Keratinocyte (primary cell): ENCODE data around the gene SNAP25. TPM values are rescaled to one million over a fixed set of nuclear protein-coding genes. Genes with fewer than 3 reads are reported as not detected.

ENCODE experiments used
- DNase-seq: peaks from one replicate; pipeline ENCODE4 v3.0.0-alpha.2; 2011; ENCODE audit warnings: low read depth, missing footprints, low spot score
- FAIRE-seq: peaks from 2 replicates; lab custom pipeline; 2011; peaks lifted over from hg19 to GRCh38; lab: Jason Lieb, UNC
- H2AFZ ChIP-seq: 2 replicates; pipeline ENCODE4 v1.6.0; 2012; ENCODE audit warnings: low read length, control low read depth, inconsistent platforms; ENCODE audit not compliant: control insufficient read depth
- H3K27ac ChIP-seq: 2 replicates; pipeline ENCODE4 v1.5.1; 2011; ENCODE audit warnings: low read length; ENCODE audit not compliant: control insufficient read depth, insufficient read depth
- H3K27me3 ChIP-seq: 3 replicates; pipeline ENCODE4 v1.6.0; 2011; ENCODE audit warnings: low read length; ENCODE audit not compliant: control insufficient read depth, insufficient read depth; ENCODE audit errors: extremely low read depth
- H3K36me3 ChIP-seq, 2 experiments: 2 replicates in 1 of 2; 3 replicates in 1 of 2; pipeline ENCODE4 v1.5.1; 2011; ENCODE audit warnings: low read length in 2 of 2, mild to moderate bottlenecking in 1 of 2; ENCODE audit not compliant: control insufficient read depth in 2 of 2, insufficient read depth in 2 of 2; ENCODE audit errors: extremely low read depth in 1 of 2
- H3K4me1 ChIP-seq: 3 replicates; pipeline ENCODE4 v1.5.1; 2011; ENCODE audit warnings: low read length; ENCODE audit not compliant: control insufficient read depth, insufficient read depth; ENCODE audit errors: extremely low read depth
- H3K4me2 ChIP-seq: 3 replicates; pipeline ENCODE4 v1.6.0; 2011; ENCODE audit warnings: low read depth, low read length; ENCODE audit not compliant: control insufficient read depth, insufficient read depth; ENCODE audit errors: extremely low read depth
- H3K4me3 ChIP-seq, 3 experiments: fragments of 200-600 bp in 1 of 3; sonication (generic) in 1 of 3; 2 replicates in 2 of 3; 3 replicates in 1 of 3; pipeline ENCODE4 v1.5.1; 2011 to 2016; ENCODE audit warnings: low read length in 3 of 3, mild to moderate bottlenecking in 3 of 3, control low read depth in 2 of 3, inconsistent platforms in 1 of 3, low read depth in 1 of 3, mixed read lengths in 1 of 3, mixed run types in 1 of 3, moderate library complexity in 1 of 3; ENCODE audit not compliant: control insufficient read depth in 2 of 3, insufficient read depth in 2 of 3; ENCODE audit errors: extremely low read depth in 1 of 3
- H3K79me2 ChIP-seq: 2 replicates; pipeline ENCODE4 v1.6.0; 2012; ENCODE audit warnings: low read length; ENCODE audit not compliant: control insufficient read depth, insufficient read depth
- H3K9ac ChIP-seq: 3 replicates; pipeline ENCODE4 v1.6.0; 2011; ENCODE audit warnings: low read length; ENCODE audit not compliant: control insufficient read depth, insufficient read depth; ENCODE audit errors: extremely low read depth
- H3K9me1 ChIP-seq: 3 replicates; pipeline ENCODE4 v1.6.0; 2011; ENCODE audit warnings: low read length; ENCODE audit not compliant: control insufficient read depth, insufficient read depth; ENCODE audit errors: extremely low read depth
- H3K9me3 ChIP-seq: 2 replicates; pipeline ENCODE4 v1.5.1; 2012; ENCODE audit warnings: low read depth, low read length; ENCODE audit not compliant: control insufficient read depth
- H4K20me1 ChIP-seq: 3 replicates; pipeline ENCODE4 v1.6.0; 2011; ENCODE audit warnings: low read length; ENCODE audit not compliant: control insufficient read depth, insufficient read depth; ENCODE audit errors: extremely low read depth
- EZH2 ChIP-seq: IDR thresholded peaks from one replicate; pipeline ENCODE4 v1.6.1; 2012; ENCODE audit warnings: inconsistent platforms, mild to moderate bottlenecking, low read length, moderate library complexity
- dilution Hi-C: fragments of 300-500 bp; cut with MboI; formaldehyde crosslinking; loops from one replicate; pipeline ENCODE4 v1.7.0; 2020; ENCODE audit warnings: low sequenced_read_pairs; ENCODE audit not compliant: extremely low pct_ligation_motif_present
- polyA plus RNA-seq, 5 experiments: library from polyadenylated mRNA; depleted of rRNA in 3 of 5; stranded (reverse) in 3 of 5; stranded (forward) in 1 of 5; unstranded in 1 of 5; fragments of >200 nt; gene quantifications; 1 replicate in 1 of 5; 2 replicates in 3 of 5; 3 replicates in 1 of 5; pipeline versions ENCODE4 v1.2.1 to v1.2.3, GENCODE V29; 2011 to 2012; ENCODE audit warnings: missing spikeins in 2 of 5, low read depth in 1 of 5, low replicate concordance in 1 of 5
- TF ChIP-seq, protein P1 (sequence below), 3 experiments: IDR thresholded peaks in 1 of 3; conservative IDR thresholded peaks in 1 of 3; optimal IDR thresholded peaks in 1 of 3; 2 replicates in 2 of 3; 3 replicates in 1 of 3; pipeline versions ENCODE3 to v1.5.1; 2011; ENCODE audit warnings: low read length in 3 of 3, mild to moderate bottlenecking in 3 of 3, moderate library complexity in 2 of 3, control low read depth in 1 of 3, inconsistent platforms in 1 of 3; ENCODE audit not compliant: insufficient read depth in 2 of 3; ENCODE audit errors: extremely low read depth in 1 of 3

SNAP25 gene
- polyA plus RNA-seq, 1 donor (not counting 4 experiments of a cell fraction or from before 2014, with no cell fraction given): not detected

DNA sequence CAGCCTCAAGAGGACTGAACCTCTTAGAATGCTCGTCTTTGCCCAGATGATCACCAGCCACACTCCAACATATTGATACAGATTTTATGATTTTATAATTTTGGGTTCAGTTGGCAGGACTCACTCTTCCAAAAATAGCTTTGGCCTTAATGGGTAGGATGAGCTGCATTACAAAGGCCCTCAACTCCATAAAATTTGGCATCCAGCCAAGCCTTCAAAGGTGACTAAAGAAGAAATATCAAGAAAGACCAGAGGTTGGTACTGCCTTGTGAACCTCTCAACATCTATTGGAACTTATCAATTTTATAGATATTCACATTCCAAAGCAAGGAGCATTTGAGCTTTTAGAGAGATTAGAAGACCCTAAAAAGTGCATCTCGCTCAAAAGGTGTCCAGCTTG is 48.4 kb upstream of the SNAP25 start:
- H3K36me3 ChIP-seq: no peaks in the 10 kb centered on the region
- H3K4me2 ChIP-seq: no peak overlapping the region
- H2AFZ ChIP-seq: no peak overlapping the region
- DNase-seq (no peak), FAIRE-seq (no peak)
- no peaks in the 10 kb centered on the region for H3K9me1 ChIP-seq
- peaks cover 17% of the 10 kb centered on the region for H3K27me3 ChIP-seq
- TF ChIP-seq, protein P1, sequence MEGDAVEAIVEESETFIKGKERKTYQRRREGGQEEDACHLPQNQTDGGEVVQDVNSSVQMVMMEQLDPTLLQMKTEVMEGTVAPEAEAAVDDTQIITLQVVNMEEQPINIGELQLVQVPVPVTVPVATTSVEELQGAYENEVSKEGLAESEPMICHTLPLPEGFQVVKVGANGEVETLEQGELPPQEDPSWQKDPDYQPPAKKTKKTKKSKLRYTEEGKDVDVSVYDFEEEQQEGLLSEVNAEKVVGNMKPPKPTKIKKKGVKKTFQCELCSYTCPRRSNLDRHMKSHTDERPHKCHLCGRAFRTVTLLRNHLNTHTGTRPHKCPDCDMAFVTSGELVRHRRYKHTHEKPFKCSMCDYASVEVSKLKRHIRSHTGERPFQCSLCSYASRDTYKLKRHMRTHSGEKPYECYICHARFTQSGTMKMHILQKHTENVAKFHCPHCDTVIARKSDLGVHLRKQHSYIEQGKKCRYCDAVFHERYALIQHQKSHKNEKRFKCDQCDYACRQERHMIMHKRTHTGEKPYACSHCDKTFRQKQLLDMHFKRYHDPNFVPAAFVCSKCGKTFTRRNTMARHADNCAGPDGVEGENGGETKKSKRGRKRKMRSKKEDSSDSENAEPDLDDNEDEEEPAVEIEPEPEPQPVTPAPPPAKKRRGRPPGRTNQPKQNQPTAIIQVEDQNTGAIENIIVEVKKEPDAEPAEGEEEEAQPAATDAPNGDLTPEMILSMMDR (optimal IDR thresholded peaks at IDR 0.05 in 1 of 3, IDR thresholded peaks at IDR 0.05 in 1 of 3, conservative IDR thresholded peaks at IDR 0.05 in 1 of 3; ENCODE audit: extremely low read depth in 1 of 3, insufficient read depth in 2 of 3, low read length in 3 of 3): no peak
- TF ChIP-seq EZH2: no peak
- no peaks in the 10 kb centered on the region for H3K4me1 ChIP-seq
- no peaks in the 10 kb centered on the region for H3K9me3 ChIP-seq
- dilution Hi-C loops: no loop called here
- H3K4me3 ChIP-seq: no peak overlapping the region
- no peak overlapping the region for H3K27ac ChIP-seq
- H3K9ac ChIP-seq: no peak overlapping the region
- no peaks in the 10 kb centered on the region for H4K20me1 ChIP-seq
- H3K79me2 ChIP-seq: no peaks in the 10 kb centered on the region

DNA sequence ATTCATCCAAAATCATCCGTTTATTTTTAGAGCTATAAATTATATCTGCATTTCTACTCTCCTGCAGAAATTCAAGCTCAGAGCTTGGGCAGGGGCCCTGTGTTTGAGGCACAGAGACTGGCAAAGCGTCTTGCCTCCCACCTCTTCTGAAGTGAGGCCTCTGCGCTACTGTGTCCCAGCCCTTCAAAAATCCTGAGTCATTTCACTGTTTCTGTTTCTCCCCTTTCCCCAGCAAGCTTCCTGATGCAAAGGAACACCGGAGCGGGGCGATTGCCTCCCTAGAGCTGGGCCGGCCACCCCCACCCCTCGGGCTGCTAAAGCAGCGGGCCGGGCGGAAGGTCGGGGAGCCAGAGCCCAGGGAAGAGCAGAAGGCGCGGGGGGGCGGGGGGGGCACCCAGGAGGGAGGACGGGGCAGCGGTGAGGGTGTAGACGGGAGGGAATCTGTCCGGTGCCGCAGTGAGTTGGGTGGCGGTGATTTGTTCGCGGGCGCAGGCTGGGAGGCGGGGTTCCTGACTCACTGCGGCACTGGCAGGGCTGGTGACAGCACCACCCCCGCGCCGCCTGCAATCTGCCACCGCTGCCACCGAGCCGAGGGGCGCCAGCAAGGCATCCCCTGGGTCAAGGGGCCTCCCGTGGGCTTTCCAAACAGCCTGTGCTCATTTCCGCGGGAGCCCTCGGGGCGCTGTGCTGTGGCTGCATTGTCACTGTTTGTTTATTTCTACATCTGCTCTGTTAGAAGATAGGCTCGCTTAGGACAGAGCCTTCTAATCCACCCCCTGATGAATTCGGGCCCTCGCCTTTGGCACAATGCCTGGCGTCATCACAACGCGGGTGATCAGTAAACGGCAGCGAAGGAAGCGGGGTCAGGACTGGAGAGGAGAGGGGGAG is 46.5 kb upstream of the SNAP25 start:
- FAIRE-seq: no peak
- no peaks in the 10 kb centered on the region for H4K20me1 ChIP-seq
- dilution Hi-C loops: no loop called here

More for the DNA sequence above, 46.5 kb upstream of the SNAP25 start:
- Histone ChIP-seq H3K9ac (no peak overlapping the region), H3K79me2 (no peaks in the 10 kb centered on the region), H3K9me3 (no peaks in the 10 kb centered on the region), H3K4me1 (no peaks in the 10 kb centered on the region), H3K27ac (no peak overlapping the region), H3K4me2 (peak overlapping the region; percentile 76), H3K4me3 (peak overlapping the region; percentile 23 to 56 (median 50)), H3K9me1 (no peaks in the 10 kb centered on the region), H3K36me3 (no peaks in the 10 kb centered on the region), H2AFZ (peak overlapping the region; percentile 14), H3K27me3 (peaks cover 17% of the 10 kb centered on the region)
- TF ChIP-seq EZH2: no peak
- TF ChIP-seq, protein P1 (optimal IDR thresholded peaks at IDR 0.05 in 1 of 3, IDR thresholded peaks at IDR 0.05 in 1 of 3, conservative IDR thresholded peaks at IDR 0.05 in 1 of 3; ENCODE audit: extremely low read depth in 1 of 3, insufficient read depth in 2 of 3, low read length in 3 of 3): no peak
- DNase-seq: no peak
